CD4-positive, alpha-beta T cell treated with Interleukin-12 subunit alpha and Interleukin-12 subunit beta, for 1 hour (primary cell): ENCODE data around the gene GPR108.

Experiments
- DNase-seq: peaks from one replicate; pipeline ENCODE4 v3.0.0-alpha.2; 2020

GPR108 gene

DNA sequence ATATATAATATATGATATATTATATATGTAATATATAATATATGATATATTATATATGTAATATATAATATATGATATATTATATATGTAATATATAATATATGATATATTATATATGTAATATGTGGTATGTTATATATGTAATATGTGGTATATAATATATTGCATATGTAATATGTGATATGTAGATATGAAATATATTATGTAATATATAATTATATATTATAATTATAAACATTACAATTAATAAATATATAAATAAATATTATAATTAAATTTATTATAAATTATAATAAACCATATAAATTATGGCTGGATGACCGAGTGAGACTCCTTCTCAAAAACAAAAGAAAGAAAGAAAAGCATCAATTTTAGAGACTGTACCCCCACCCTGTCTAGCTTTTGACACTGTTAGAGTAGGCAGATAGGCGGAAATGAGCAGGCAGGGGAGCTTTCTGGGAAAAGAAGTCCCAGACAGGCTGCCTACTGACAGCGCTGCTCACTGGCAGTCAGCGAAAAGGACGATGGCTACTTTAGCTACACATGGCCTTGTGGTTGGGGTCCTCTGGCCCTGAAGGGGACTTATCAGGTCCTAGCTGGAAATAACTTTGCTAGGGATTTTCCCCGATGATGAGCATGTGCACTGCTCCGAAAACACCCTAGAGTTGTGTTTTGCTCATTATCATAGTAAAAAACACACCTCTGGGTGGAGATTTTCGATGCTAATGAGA is 36.6 kb downstream of the GPR108 start:
- no peak for DNase-seq

DNA sequence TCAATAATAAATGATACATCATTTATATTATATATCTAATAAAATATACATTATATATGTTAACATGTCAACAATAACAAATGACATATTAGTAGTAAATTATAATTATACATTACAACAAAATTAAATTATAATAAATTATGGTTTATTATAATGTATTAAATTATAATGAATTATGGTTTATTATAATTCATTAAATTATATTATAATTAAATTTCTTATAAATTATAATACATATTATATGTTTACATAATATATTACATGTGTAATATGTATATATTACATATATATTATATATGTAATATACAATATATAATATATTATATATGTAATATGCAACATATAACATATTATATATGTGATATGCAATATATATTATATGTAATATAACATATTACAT is 37.4 kb downstream of the GPR108 start:
- DNase-seq: no peak

DNA sequence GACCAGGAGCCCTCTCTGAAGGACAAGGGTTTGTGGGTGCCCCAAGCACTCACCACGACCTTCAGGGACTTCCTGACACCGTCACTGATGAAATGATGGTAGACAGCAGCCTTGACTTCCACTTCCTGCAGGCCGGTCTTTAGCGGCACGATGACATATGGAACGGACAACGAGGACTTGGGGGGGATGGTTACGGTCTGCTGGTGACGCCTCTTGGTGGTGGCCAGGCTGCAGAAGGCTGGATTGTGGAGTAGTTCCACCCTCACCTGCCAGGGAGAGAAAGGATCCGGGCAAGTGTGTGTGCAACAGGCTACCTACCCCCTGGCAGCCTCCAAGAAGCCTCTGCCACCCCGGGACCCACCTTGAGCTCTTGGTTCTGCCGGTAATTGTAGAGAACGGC is 40.1 kb downstream of the GPR108 start:
- DNase-seq: no peak

DNA sequence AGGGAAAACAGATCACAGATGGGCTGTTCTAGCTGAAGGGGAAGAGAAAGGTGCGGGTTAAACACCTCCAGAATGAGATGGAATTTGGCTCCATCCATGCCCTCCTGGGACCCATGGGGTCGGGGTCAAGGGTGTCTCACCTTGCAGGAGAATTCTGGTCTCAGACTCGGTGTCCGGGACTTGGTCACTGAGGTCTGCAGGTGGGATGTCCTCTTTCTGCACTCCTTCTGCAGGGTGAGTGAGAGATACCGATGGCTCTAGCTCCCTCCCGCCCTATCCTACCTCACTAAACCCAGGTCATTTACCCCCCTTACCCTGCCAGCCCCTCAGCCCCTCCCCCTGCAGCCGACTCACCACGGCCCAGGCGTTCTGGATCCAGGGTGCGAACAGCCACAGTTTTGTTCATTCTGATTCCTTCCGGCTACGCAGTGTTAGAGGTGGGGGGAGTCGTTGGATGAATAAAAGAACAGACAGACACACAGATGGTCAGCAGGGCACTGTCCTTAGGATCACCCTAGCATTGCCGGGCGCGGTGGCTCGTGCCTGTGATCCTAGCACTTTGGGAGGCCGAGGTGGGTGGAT is 41.0 kb downstream of the GPR108 start:
- DNase-seq: no peak

DNA sequence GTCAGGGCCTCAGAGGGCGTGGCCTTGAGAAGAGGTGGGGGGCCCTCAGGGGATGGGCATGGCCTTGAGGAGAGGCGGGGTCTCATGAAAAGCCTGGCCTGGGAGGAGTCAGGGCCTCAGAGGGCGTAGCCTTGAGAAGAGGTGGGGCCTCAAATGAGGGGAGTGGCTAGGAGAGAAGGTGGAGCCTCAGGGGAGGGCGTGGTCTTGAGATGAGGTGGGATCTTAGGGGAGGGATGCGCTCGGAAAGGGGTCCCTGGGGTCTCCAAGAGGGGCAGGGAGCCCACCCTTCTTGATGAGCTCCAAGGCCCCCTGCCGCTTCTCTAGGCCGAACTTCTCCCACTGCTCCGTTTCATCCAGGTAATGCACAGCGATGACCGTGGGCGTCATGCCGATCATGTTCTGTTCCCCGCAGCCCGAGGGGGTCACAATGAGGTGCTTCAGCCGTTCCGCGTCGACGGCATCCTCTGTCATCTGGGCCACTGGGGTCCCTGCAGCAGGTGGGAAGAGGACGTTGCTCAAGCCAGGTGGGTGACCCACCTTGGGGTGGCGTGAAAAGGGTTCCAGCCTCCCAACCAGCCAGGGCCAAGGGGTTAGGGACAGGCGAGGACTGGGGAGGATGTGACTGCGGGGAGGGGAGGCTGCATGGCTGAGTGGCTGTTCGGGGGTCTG is 43.1 kb downstream of the GPR108 start:
- DNase-seq: no peak

DNA sequence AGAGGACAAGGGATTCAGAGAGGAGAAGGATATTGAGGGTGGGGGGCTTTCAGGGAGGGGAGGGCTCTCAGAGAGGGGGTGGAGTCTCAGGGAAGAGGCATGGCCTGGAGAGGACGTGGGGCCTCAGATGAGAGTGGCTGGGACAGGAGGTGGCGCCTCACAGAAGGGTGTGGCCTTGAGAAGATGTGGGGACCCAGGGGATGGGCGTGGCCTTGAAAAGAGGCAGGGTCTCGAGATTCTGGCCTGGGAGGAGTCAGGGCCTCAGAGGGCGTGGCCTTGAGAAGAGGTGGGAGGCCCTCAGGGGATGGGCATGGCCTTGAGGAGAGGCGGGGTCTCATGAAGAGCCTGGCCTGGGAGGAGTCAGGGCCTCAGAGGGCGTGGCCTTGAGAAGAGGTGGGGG is 43.7 kb downstream of the GPR108 start:
- DNase-seq: no peak

DNA sequence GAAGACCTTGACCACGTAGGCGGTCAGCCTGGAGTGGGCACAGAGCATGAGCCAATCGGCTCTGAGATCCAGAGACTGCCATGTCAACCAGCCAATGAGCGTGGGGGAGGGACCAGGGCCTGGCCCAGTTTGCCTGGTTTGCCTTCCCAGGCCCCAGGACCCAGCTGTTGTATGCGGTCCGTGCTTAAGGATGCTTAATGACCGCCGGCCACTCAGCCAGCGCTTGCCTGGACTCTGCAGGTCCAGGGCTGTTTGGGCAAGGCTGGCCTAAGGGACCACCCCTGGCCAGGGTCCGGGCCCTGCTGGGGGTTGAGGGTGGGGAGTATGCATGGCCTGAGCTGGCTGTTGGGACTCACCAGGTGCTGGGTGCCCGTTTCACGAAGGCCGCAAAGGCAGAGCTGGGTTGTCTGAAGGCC is 44.3 kb downstream of the GPR108 start:
- no peak for DNase-seq

DNA sequence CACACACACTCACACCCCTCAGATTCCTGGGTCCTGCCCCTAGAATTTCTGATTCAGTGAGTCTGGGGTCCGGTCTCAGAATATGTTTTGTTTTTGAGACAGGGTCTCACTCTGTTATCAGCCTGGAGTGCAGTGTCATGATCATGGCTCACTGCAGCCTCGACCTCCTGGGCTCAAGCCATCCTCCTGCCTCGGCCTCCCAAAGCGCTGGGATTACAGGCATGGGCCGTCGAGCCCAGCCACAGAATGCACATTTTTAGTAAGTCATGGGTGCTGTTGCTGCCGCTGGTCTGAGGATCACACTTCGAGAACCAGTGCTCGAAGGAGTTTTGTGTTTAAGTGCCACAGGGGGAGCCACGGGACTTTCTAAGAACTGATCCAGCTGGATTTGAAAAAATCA is 45.4 kb downstream of the GPR108 start:
- no peak for DNase-seq

DNA sequence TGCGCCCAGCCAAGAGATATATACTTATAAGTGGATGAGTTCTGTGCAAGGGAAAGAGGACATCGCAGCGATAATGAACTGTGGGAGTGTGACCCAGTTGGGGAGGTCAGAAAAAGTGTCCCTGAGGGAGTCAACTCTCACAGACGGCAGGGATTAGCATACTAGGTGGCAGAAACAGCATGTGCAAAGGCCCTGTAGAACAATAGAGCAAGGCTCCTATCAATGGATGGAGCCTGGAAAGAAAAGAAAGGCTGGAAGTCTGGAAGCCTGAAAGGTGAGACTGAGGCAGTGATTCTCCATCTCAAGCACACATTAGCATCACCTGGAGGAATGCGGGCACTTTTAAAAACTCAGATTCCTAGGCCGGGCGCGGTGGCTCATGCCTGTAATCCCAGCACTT is 46.0 kb downstream of the GPR108 start:
- no peak for DNase-seq

DNA sequence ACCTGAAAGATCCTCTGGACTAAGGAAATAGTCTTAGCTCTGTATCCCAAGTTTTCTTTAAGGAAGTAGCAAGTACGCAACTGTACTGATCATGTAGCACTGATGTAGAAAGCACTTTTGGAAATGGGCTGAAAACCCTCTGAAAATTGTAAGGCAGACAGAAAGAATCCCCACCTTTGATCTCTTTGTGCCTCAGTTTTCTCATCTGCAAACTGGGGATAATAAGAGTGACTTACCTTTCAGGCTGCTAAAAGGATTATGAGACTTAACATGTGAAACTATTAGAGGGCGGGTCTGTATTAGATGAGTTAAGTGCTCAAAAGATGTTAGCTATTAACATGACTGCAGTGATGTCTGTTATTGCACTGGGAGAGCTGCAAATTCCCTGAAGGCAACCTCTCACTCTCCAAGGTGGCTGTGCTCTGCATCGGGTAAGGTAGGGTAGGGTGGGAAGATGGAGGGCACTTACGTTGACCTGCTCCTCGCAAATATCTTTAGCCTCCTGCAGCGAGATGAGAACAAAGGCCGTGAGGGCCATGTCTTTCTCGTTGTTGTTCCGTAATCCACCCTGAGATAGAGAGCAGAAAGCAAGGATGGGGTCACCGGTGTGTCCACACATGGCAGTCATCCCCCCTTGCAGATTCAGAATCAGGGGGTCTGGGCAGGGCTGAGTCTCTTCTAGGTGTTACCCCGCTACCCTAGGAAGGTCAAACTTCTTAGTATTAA is 47.1 kb downstream of the GPR108 start:
- DNase-seq: no peak

DNA sequence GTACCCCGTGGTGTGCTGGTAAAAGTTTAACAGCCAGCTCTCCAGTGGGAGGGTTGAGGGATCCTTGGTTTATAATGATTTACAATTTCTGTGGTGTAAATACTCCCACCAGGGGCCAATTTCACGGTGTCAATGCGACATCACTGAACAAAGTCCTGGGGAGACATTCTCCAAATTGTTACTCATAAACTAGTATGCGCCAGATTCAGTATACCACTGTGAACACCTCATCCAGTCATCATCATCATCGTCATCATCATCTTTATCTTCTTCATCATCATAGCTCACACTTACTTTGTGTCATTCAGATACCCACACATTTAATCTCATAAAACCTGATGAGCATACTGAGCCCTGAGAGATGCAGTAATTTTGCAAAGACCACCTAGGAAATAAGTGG is 50.3 kb downstream of the GPR108 start:
- DNase-seq: no peak

DNA sequence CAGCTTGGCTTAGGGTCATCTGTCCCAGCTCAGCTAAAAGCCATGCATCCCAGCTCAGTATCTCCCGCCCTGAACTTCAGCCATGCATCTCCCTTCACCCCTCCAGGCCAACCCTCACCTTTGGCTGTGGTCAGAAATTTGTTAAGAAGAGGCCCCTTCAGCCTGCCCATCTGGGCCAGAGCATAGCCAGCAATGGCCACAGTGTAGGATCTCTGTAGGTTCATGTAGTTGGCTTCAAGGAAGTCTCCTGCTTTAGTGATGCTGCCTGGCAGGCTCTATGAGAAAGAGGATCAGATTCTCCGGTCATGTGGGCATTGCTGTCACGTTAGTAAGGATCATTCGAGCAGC is 50.8 kb downstream of the GPR108 start:
- DNase-seq: no peak

DNA sequence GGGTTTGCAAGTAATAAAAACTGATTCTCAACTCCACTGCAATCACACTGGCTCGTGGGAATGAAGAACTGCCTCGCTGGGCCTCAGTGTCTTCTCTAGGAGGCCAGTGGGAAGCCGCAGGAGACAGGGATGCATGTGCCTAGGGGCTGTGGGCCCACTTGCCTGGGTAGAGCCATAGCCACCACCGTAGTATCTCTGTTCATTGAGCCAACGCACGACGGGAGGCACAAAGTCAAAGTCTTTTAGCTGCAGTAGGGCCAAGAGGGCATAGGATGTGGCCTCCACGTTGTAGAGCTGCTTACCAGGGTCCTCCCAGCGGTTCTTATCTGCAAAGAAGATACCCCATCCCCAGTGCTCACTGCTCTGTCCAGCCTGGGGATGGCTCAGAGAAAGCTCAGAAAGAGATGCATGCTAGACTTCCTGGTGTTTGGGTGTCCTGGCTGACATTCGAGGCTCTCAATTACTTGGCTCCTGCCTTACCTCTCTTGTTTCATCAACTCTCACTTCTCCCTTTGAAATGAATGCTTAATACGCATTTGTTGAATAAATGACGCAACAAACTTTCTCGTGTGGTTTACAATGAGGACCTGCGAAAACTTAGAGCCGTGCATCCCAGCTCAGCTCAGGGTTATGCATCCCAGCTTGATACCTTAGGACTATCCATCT is 51.3 kb downstream of the GPR108 start:
- DNase-seq: no peak

DNA sequence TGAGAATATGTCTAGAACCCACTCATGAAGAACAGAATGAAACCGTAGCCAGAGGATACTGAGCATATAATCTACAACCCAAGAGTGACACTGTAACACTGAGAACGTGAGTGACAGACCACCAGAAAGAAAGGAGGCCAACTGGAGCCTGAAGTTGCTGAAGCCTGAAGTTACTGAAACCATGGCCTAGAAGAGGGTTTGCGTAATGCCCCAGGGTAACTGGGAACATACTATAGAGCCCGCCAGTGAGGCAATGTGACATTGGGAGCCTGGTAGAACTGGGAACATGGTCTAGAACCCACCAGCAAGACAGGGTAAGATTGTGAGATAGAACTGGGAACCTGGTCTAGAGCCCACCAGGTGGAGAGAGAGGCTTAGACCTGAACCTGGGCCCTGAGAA is 51.9 kb downstream of the GPR108 start:
- no peak for DNase-seq

DNA sequence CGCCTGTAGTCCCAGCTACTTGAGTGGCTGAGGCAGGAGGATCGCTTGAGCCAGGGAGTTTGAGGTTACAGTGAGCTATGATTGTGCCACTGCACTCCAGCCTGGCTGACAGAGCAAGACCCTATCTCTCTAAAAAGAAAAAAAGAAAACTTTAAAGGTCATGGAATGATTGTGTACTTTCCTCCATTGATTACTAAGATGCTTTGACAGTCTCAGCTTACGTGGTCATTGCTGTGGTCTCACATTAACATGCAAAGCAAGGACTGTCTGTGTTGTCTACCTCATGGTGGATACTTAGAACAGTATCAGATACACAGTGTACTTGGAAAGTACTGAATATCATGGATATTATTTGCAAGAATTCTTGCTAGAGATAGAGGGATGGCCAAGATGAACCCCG is 53.4 kb downstream of the GPR108 start:
- DNase-seq: no peak

DNA sequence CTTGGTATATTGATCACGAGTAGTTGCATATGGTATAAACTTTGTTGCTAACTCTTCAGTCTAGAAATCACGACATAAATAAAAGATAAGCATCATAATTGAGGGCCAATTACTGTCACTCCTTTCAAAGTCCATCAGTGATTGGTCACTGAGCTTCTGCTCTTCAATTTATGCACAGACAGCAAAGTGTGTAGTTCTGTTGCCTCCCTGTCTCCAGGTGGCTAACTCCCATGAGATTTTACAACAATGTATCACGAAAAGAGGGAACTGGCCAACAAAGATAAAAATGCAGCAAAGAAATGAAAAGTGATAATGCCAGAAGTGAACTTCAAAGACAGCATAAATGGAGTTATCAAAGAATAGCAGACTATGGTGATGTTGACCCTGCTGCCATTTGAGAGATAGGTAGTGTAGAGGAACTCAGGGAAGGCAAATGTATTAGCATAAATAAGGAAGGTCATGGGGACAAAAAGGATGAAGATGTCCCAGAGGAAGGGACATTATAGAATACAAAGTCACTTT is 54.7 kb downstream of the GPR108 start:
- no peak for DNase-seq

DNA sequence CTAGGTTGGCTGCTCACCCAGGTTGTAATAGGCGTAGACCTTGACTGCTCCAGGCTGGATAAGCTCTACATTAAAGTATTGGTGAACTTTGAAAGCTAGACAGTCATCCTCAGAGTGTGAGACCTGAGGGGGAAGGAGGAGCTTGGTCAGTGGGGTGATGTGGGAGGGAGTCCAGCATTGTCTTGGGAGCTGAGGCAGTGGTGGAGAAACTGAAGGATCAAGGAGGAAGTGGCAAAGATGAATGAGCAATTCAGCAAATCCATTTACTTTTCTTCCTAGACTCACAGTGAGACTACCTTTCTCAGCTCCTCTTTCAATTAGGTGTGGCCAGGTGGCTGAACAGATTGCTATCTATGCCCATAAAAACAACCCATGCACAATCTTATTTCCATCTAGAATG is 57.2 kb downstream of the GPR108 start:
- DNase-seq: no peak
